GM10266 (cell line): ENCODE results near the gene VAV3.

Source experiments
- DNase-seq: peaks from one replicate; pipeline ENCODE4 v3.0.0; 2012; ENCODE audit errors: extremely low spot score
- TF ChIP-seq, protein P1 (sequence below): IDR thresholded peaks from 2 replicates; pipeline ENCODE4 v1.5.1; 2012; ENCODE audit warnings: mild to moderate bottlenecking, low read depth; ENCODE audit not compliant: control insufficient read depth, insufficient read depth; ENCODE audit errors: missing control alignments

VAV3 gene

DNA sequence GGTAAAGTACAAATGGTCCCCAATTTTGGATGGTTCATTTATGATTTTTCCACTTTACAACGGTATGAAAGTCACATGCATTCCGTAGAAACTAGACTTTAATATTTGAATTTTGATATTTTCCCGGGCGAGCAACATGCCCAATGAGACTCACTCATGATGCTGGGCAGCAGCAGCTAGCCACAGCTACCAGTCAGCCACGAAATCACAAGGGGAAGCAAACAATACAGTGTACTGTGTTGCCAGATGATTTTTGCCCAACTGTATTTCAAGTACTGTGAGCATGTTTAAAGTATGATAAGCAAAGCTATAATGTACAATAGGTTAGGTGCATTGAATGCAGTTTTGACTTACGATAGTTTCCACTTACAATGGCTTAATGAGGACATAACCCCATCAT is 266.8 kb downstream of the VAV3 start:
- DNase-seq, result no peak
- TF ChIP-seq, protein P1, sequence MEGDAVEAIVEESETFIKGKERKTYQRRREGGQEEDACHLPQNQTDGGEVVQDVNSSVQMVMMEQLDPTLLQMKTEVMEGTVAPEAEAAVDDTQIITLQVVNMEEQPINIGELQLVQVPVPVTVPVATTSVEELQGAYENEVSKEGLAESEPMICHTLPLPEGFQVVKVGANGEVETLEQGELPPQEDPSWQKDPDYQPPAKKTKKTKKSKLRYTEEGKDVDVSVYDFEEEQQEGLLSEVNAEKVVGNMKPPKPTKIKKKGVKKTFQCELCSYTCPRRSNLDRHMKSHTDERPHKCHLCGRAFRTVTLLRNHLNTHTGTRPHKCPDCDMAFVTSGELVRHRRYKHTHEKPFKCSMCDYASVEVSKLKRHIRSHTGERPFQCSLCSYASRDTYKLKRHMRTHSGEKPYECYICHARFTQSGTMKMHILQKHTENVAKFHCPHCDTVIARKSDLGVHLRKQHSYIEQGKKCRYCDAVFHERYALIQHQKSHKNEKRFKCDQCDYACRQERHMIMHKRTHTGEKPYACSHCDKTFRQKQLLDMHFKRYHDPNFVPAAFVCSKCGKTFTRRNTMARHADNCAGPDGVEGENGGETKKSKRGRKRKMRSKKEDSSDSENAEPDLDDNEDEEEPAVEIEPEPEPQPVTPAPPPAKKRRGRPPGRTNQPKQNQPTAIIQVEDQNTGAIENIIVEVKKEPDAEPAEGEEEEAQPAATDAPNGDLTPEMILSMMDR, result no peak

DNA sequence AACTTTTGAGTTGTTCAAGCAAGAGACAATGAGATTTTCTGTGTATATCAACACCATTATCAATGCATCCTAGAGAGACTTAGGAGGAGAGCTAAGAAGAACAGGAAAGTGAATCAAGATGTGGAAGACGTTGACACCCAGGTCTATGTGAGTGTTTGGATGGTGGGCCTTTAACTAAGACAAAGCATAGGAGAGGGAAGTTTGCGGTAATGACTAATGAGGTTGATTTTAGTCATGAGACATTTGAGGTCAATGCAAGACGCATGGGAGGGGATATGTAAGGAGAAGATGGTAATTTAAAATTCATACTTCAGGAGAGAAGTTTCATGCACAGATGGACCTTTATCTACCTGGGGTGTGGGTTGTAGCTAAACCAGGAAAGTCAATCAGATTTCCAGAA is 269.6 kb downstream of the VAV3 start:
- DNase-seq, result no peak
- TF ChIP-seq, protein P1, result no peak

- TF ChIP-seq, protein P1, result no peak
Measured at GRCh38 chr1:107692580-107693345, 272.2 kb downstream of the VAV3 start.

GRCh38 chr1:107691540-107691939 is 273.4 kb downstream of the VAV3 start:
- DNase-seq, result no peak
- TF ChIP-seq, protein P1, result no peak

More at GRCh38 chr1:107692580-107693345, 272.2 kb downstream of the VAV3 start:
- DNase-seq, result no peak

GRCh38 chr1:107690491-107690890 is 274.5 kb downstream of the VAV3 start:
- no peak for DNase-seq
- TF ChIP-seq, protein P1, result no peak

- no peak for DNase-seq
Measured at GRCh38 chr1:107689733-107690132, 275.2 kb downstream of the VAV3 start.

GRCh38 chr1:107689159-107689558 is 275.8 kb downstream of the VAV3 start:
- TF ChIP-seq, protein P1, result no peak
- no peak for DNase-seq

More at GRCh38 chr1:107689733-107690132, 275.2 kb downstream of the VAV3 start:
- TF ChIP-seq, protein P1, result no peak
